Peyer's patch (tissue), 4 donors: ENCODE measurements around the gene ARRDC4. TPM values are rescaled to one million over a fixed set of nuclear protein-coding genes. Genes with fewer than 3 reads are reported as not detected.
A peak's percentile ranks its signal among the peaks of the same experiment; 100 is the strongest.

Experiments used
- DNase-seq, 3 donors: peaks; one replicate each; pipeline ENCODE4 v3.0.0-alpha.2; 2017 to 2019
- H3K27ac ChIP-seq, 4 donors: fragments of 200-600 bp; sonication (generic); one replicate each; pipeline ENCODE4 v1.5.1; 2016 to 2019
- H3K27me3 ChIP-seq, 2 donors: fragments of 200-600 bp; sonication (generic); one replicate each; pipeline ENCODE4 v1.5.1; 2019
- H3K36me3 ChIP-seq, 3 donors: fragments of 200-600 bp; sonication (generic); one replicate each; pipeline ENCODE4 v1.5.1; 2016 to 2019
- H3K4me1 ChIP-seq, 4 donors: fragments of 200-600 bp; sonication (generic); one replicate each; pipeline ENCODE4 v1.5.1; 2016 to 2019
- H3K4me3 ChIP-seq, 4 donors: fragments of 200-600 bp; sonication (generic); 1 replicate in 3 of 4; 2 replicates in 1 of 4; pipeline ENCODE4 v1.5.1; 2016 to 2019; ENCODE audit warnings: mild to moderate bottlenecking in 1 of 4
- H3K9me3 ChIP-seq, 4 donors: fragments of 200-600 bp; sonication (generic); one replicate each; pipeline ENCODE4 v1.5.1; 2016 to 2019; ENCODE audit warnings: mild to moderate bottlenecking in 1 of 4
- POLR2A ChIP-seq, 2 donors: fragments of 450-650 bp; IDR thresholded peaks; one replicate each; pipeline ENCODE4 v1.5.1; 2017; ENCODE audit warnings: antibody characterized with exemption in 2 of 2, mild to moderate bottlenecking in 2 of 2, moderate library complexity in 2 of 2
- total RNA-seq, 4 donors: library from RNA; depleted of rRNA; stranded (reverse); fragments of >200 nt; gene quantifications; one replicate each; pipeline ENCODE4 v1.1.0, GENCODE V29; 2016
- TF ChIP-seq, protein P1 (sequence below), 6 experiments: fragments of 450-650 bp in 4 of 6; fragments of 200-600 bp in 2 of 6; sonication (generic) in 1 of 6; IDR thresholded peaks; one replicate each; pipeline ENCODE4 v1.5.1; 2017 to 2019; ENCODE audit warnings: antibody characterized with exemption in 6 of 6, mild to moderate bottlenecking in 3 of 6, moderate library complexity in 1 of 6

The ARRDC4 gene
- total RNA-seq, 4 donors from 2014 or later, result 28.2 to 110 (median 76.9) TPM

GRCh38 chr15:97947465-97948260 lies 12.8 kb upstream of the ARRDC4 start:
- Histone ChIP-seq H3K4me1 (no peaks in the 10 kb centered on the region), H3K36me3 (no peaks in the 10 kb centered on the region), H3K4me3 (peak overlapping the region in 2 of 4 donors; percentile 24 to 34), H3K27me3 (no peaks in the 10 kb centered on the region), H3K9me3 (no peaks in the 10 kb centered on the region), H3K27ac (peak overlapping the region in 3 of 4 donors; percentile 37 to 84 (median 56))
- DNase-seq, result peak in 2 of 3 donors; percentile 60 to 76
- TF ChIP-seq POLR2A (IDR thresholded peaks at IDR 0.05), result peak in 1 of 2 donors; percentile 38
- TF ChIP-seq, protein P1, sequence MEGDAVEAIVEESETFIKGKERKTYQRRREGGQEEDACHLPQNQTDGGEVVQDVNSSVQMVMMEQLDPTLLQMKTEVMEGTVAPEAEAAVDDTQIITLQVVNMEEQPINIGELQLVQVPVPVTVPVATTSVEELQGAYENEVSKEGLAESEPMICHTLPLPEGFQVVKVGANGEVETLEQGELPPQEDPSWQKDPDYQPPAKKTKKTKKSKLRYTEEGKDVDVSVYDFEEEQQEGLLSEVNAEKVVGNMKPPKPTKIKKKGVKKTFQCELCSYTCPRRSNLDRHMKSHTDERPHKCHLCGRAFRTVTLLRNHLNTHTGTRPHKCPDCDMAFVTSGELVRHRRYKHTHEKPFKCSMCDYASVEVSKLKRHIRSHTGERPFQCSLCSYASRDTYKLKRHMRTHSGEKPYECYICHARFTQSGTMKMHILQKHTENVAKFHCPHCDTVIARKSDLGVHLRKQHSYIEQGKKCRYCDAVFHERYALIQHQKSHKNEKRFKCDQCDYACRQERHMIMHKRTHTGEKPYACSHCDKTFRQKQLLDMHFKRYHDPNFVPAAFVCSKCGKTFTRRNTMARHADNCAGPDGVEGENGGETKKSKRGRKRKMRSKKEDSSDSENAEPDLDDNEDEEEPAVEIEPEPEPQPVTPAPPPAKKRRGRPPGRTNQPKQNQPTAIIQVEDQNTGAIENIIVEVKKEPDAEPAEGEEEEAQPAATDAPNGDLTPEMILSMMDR (IDR thresholded peaks at IDR 0.05), result no peak

- Histone ChIP-seq H3K36me3 (no peaks in the 10 kb centered on the region), H3K4me1 (peaks cover 0 to 3% (median 0%) of the 10 kb centered on the region in 4 donors), H3K27ac (no peak overlapping the region), H3K27me3 (no peaks in the 10 kb centered on the region), H3K9me3 (no peaks in the 10 kb centered on the region), H3K4me3 (no peak overlapping the region)
- no peak for TF ChIP-seq POLR2A (IDR thresholded peaks at IDR 0.05)
- TF ChIP-seq, protein P1 (IDR thresholded peaks at IDR 0.05), result no peak
- DNase-seq, result no peak
Measured at GRCh38 chr15:97953254-97953653, 7.2 kb upstream of the ARRDC4 start.

- Histone ChIP-seq H3K27ac (no peak overlapping the region), H3K36me3 (no peaks in the 10 kb centered on the region), H3K4me3 (no peak overlapping the region), H3K27me3 (no peaks in the 10 kb centered on the region), H3K9me3 (no peaks in the 10 kb centered on the region), H3K4me1 (peaks cover 0 to 3% (median 0%) of the 10 kb centered on the region in 4 donors)
- no peak for DNase-seq
- no peak for TF ChIP-seq POLR2A (IDR thresholded peaks at IDR 0.05)
- TF ChIP-seq, protein P1 (IDR thresholded peaks at IDR 0.05), result no peak
Measured at GRCh38 chr15:97953748-97954147, 6.8 kb upstream of the ARRDC4 start.

DNA sequence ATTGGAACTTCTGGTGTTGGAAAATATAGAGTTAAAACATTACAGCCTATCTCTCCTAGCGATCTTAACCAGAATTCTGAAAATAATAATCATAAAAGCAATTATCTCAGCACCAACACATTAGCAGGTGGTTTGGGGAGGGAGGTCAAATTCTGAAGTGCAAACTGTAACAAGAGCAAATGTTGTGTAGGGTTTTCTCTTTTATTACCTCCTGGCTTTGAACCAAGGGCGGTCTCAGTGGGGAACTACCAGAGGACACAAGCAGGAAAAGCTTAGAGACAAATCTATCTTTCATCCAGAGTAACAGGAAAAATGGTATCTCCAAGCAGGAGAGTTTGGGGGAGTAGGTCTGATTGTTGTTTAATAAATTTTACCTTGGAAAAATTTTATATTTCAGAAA lies 5.5 kb upstream of the ARRDC4 start:
- H3K4me3 ChIP-seq, result no peak overlapping the region
- no peaks in the 10 kb centered on the region for H3K27me3 ChIP-seq
- H3K36me3 ChIP-seq, result no peaks in the 10 kb centered on the region
- H3K4me1 ChIP-seq, result peaks cover 0 to 3% (median 0%) of the 10 kb centered on the region in 4 donors
- no peak for DNase-seq
- no peak for TF ChIP-seq POLR2A (IDR thresholded peaks at IDR 0.05)
- TF ChIP-seq, protein P1 (IDR thresholded peaks at IDR 0.05), result no peak
- no peaks in the 10 kb centered on the region for H3K9me3 ChIP-seq
- H3K27ac ChIP-seq, result peak overlapping the region in 1 of 4 donors; percentile 34

DNA sequence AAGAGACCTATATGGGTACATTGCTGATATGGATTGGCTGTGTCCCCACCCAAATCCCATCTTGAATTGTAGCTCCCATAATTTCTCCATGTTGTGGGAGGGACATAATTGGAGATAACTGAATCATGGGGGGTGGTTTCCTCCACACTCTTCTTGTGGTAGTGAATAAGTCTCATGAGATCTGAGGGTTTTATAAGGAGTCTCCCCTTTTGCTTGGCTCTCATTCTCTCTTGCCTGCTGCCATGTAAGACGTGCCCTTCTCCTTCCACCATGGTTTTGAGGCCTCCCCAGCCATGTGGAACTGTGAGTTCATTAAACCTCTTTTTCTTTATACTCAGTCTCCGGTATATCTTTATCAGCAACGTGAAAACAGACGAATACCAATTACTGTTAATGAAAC lies 5.0 kb upstream of the ARRDC4 start:
- no peaks in the 10 kb centered on the region for H3K36me3 ChIP-seq
- peaks cover 0 to 3% (median 0%) of the 10 kb centered on the region in 4 donors for H3K4me1 ChIP-seq
- TF ChIP-seq, protein P1 (IDR thresholded peaks at IDR 0.05), result no peak
- TF ChIP-seq POLR2A (IDR thresholded peaks at IDR 0.05), result no peak
- H3K9me3 ChIP-seq, result no peaks in the 10 kb centered on the region
- H3K27me3 ChIP-seq, result no peaks in the 10 kb centered on the region
- no peak for DNase-seq
- peak overlapping the region in 1 of 4 donors; percentile 34 for H3K27ac ChIP-seq
- no peak overlapping the region for H3K4me3 ChIP-seq
